Measurements from ENCODE around the gene KCNIP4. TPM values are rescaled to one million over a fixed set of nuclear protein-coding genes. Genes with fewer than 3 reads are reported as not detected.

KCNIP4 gene
- total and polyA plus RNA-seq, 11 donors, result 0.19 TPM; not detected in 10

DNA sequence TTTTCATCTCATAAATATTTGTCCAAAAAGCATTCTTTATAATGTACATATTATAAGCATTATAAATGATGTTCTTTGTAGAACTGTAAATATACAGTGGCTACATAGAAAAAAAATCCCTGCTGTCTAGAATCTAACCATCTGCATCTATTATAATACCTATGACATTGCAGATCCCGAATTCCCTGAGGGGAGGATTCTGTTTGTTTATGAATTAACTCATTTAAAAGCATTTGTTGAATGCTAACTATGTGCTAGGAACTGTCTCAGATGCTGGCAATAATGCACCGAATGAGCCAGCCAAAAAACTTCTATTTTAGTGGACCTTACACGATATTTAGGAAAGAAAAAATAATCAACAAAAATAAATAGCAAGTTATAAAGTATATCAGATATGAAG, 1058.7 kb downstream of the KCNIP4 start:
- H3K36me3 ChIP-seq, result no peaks in the 10 kb centered on the region
- H3K27ac ChIP-seq, result no peak overlapping the region
- intact Hi-C loops (cut with DNase I), result no loop called here
- H3K27me3 ChIP-seq, result no peaks in the 10 kb centered on the region
- WGBS, 4 donors, result 58 to 75% (median 66%) methylated on average over 3 of the region's 3 CpGs
- no peak for DNase-seq
- peaks cover 0 to 12% (median 0%) of the 10 kb centered on the region in 12 donors for H3K9me3 ChIP-seq
- TF ChIP-seq, protein P1, sequence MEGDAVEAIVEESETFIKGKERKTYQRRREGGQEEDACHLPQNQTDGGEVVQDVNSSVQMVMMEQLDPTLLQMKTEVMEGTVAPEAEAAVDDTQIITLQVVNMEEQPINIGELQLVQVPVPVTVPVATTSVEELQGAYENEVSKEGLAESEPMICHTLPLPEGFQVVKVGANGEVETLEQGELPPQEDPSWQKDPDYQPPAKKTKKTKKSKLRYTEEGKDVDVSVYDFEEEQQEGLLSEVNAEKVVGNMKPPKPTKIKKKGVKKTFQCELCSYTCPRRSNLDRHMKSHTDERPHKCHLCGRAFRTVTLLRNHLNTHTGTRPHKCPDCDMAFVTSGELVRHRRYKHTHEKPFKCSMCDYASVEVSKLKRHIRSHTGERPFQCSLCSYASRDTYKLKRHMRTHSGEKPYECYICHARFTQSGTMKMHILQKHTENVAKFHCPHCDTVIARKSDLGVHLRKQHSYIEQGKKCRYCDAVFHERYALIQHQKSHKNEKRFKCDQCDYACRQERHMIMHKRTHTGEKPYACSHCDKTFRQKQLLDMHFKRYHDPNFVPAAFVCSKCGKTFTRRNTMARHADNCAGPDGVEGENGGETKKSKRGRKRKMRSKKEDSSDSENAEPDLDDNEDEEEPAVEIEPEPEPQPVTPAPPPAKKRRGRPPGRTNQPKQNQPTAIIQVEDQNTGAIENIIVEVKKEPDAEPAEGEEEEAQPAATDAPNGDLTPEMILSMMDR (IDR thresholded peaks at IDR 0.05), result no peak
- TF ChIP-seq POLR2A (IDR thresholded peaks at IDR 0.05), result no peak
- ATAC-seq, result no peak
- H3K4me3 ChIP-seq, result no peak overlapping the region
- H3K4me1 ChIP-seq, result no peaks in the 10 kb centered on the region

DNA sequence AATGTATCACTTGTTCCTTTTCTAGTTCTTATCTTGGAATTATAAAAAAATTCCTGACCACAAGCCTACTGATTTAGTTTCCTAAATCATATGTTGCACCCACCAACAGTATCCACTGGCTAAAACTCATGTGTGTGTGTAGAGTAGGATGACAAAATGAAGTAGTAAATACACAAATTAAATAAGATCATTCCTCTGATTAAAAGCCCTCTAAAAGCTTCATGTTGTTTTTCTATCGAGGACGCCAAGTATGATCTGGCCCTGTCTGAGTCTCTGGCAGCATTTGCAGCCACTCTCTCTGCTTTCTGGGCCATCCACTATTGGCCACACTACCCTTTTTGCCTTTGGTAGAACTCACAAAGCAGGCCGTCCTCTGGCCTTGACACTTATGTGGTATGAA, 1064.9 kb downstream of the KCNIP4 start:
- Histone ChIP-seq H3K4me3 (no peak overlapping the region), H3K4me1 (no peaks in the 10 kb centered on the region), H3K9me3 (peaks cover 0 to 12% (median 0%) of the 10 kb centered on the region in 12 donors), H3K27me3 (no peaks in the 10 kb centered on the region), H3K27ac (no peak overlapping the region), H3K36me3 (no peaks in the 10 kb centered on the region)
- WGBS, 4 donors, result 75 to 84% (median 77%) methylated on average over 3 of the region's 3 CpGs
- DNase-seq (no peak), ATAC-seq (no peak)
- no peak for TF ChIP-seq POLR2A (IDR thresholded peaks at IDR 0.05)
- TF ChIP-seq, protein P1 (IDR thresholded peaks at IDR 0.05), result no peak
- intact Hi-C loops (cut with DNase I), result no loop called here

DNA sequence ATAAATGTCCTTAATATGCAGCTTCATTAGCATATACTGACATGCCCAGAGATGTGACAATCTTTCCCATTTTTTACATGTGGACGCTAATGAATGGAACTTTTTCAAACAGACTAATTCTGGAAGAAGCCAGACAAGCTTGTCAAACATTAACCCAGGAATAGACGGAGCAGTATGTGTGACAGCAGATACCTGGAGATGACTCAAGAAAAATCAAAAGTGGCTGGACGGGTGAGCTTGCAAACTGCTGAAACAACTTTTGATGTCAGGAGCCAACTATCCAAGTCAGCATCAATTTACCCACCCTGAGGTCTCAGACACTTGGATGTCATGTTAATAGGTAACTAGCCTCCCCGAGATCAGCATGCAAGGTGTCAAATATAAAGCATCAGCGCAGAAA, 1065.3 kb downstream of the KCNIP4 start:
- intact Hi-C loops (cut with DNase I), result no loop called here
- no peak overlapping the region for H3K4me3 ChIP-seq
- H3K36me3 ChIP-seq, result no peaks in the 10 kb centered on the region
- DNase-seq (no peak), ATAC-seq (no peak)
- H3K27me3 ChIP-seq, result no peaks in the 10 kb centered on the region
- H3K4me1 ChIP-seq, result no peaks in the 10 kb centered on the region
- H3K27ac ChIP-seq, result no peak overlapping the region
- TF ChIP-seq POLR2A (IDR thresholded peaks at IDR 0.05), result no peak
- TF ChIP-seq, protein P1 (IDR thresholded peaks at IDR 0.05), result no peak
- peaks cover 0 to 12% (median 0%) of the 10 kb centered on the region in 12 donors for H3K9me3 ChIP-seq
- 57 to 74% (median 70%) methylated on average over 5 of the region's 5 CpGs for WGBS, 4 donors

DNA sequence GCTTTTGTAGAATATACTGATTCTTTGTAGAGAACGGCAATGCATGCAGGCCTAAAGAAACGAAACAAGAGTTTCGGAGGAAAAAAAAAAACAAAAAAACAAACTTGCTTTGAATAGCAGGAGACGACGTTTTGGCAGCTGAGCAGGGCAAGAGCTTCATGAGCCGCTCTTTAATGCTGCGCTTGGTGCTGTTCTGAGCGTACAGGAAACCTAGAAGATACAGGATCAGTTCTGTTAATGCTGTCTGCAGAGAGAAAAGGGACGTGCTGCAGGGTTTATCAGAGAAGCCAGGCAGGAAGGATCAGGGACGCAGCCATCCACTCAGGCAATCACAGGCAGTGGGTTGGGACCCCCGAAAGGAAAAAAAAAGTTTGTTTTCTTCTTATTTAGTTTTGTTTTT, 1066.1 kb downstream of the KCNIP4 start:
- TF ChIP-seq, protein P1 (IDR thresholded peaks at IDR 0.05), result no peak
- TF ChIP-seq POLR2A (IDR thresholded peaks at IDR 0.05), result no peak
- WGBS, 4 donors, result 35 to 42% (median 39%) methylated on average over 11 of the region's 11 CpGs
- H3K27me3 ChIP-seq, result no peaks in the 10 kb centered on the region
- no peaks in the 10 kb centered on the region for H3K4me1 ChIP-seq
- H3K4me3 ChIP-seq, result no peak overlapping the region
- H3K27ac ChIP-seq, result no peak overlapping the region
- intact Hi-C loops (cut with DNase I), result no loop called here
- no peak for ATAC-seq
- no peak for DNase-seq
- no peaks in the 10 kb centered on the region for H3K36me3 ChIP-seq
- peaks cover 0 to 11% (median 0%) of the 10 kb centered on the region in 12 donors for H3K9me3 ChIP-seq

Data from heart left ventricle (tissue), 16 donors.